Activated effector memory CD4-positive, alpha-beta T cell treated with Interleukin-2 at 50 U/mL for 16 hours (primary cell): Measurements from ENCODE around the gene KRTAP12-4.
"Not testable (repeated sequence)": the region's sequence is repeated elsewhere in the genome, so short reads cannot be mapped to it uniquely, and the experiment has no call there.

ENCODE experiments used
- DNase-seq: peaks from one replicate; pipeline ENCODE4 v3.0.0-alpha.2; 2020

Gene KRTAP12-4

DNA sequence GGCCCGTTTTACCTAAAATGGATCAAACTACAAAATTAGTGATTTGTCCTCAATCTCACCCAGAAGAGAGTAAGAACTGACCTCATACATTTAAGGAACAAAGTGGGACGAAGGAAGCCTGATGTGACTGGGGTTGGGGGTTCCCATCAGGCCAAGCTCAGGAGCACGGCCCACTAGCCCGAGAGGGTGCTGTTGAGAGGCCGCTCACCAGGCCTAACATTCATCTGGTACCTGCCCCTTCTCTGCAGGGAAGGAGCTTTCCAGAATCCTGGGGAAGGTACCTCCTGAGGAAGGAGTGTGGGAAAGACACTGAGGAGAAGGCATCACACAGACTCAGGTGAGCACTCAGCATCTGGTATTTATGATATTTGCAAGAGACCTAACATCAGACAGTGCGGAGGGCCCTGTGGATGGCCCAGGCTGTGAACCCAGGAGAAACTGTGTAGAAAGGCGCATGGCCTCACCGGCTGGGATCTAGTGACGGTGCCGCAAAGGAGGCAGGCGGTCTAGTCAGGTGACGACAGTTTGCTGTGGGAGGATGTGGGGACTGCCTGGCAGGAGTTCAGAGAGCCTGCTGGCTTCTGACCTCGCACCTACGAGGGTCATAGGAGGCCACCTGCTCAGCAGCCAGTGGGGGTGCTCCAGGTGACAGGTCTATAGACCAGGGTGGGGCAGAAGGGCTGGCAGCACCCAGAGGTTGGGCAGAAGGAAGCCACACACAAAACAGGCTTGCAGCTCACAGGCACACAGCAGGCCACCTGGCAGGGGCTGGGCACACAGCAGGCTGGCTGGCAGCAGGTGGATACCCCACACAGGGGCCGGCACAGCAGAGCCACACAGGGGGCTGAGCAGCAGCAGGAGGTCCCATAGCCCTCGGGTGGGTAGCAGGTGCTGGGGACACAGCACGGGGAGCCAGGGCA lies 543 bp downstream of the KRTAP12-4 start:
- peak; percentile 64 for DNase-seq

DNA sequence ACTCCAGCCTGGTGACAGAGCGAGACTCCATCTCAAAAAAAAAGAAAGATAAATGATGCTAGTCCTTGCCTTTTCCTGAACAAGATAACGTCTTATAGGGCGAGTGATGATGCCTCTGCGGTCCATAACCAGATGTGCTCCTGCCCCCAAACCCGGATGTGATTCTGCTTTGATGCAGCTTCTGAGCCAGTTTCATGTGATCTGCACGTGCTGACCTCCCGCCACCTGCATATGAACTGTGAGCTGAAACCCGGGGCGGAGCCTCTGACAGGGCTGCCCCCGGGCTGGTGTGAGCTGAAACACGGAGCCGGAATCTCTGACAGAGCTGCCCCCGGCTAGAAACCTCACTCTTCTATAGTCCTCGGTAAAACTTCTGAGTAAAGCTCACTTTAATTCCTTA lies 1.3 kb downstream of the KRTAP12-4 start:
- no peak for DNase-seq

DNA sequence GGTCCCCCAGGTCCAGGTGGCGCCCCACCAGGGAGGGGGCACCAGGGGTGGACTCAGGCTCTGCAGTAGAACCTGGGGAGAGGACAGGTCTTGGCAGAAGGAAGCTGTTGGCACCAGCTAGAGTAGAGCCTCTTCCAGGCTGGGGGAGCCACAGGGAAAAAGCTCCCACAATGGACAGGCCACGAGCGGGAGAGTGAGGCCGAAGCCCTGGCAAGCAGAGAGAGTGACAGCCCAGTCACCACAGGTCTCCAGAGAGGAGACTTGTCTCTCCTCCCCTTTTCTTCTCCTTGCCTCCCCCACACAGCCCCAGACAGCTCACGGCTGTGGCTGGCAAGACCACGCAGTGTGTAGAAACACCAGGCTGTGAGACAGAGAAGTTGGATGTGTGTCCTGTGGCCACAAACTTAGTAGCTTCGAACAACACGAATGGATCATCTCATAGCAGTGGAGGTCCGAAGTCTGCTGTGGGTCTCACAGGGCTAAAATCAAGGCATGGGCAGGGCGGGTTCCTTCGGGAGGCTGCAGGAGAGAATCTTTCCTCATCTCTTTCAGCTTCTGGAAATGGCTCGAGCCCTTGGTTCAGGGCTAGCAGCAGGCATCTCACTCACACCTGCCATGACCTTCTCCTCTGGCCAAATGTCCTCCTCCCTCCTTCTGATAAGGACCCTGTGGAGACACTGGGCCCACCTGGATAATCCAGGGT lies 3.3 kb downstream of the KRTAP12-4 start:
- no peak for DNase-seq

DNA sequence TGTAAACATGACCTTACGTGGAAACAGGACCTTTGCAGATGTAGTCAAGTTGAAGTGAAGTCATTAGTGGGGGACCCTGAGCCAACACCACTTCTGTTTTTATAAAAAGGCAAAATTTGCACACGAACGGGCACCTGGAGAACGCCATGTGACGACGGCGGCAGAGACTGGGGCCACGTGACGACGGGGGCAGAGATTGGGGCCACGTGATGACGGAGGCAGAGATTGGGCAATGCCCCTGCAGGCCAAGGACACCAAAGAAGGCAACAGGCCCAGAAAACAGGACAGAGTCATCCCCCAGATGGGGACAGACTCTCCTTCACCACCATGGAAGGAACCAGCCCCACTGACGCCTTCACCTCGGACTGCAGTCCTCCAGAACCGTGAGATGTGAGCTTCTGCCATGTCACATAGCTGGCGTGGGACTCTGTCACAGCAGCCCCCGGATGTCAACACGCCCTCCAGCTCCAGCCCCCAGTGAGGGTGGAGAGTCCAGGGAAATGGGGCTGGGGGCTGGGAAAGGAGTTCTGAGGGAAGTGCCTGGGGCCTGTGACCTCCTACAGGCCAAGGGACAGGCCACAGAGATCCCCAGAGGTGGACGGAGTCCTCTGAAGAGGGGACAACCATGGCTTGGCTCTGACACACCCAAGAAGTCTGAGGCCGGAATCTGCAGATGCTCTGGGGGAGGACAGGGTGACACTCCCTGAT lies 4.0 kb downstream of the KRTAP12-4 start:
- DNase-seq, result no peak

DNA sequence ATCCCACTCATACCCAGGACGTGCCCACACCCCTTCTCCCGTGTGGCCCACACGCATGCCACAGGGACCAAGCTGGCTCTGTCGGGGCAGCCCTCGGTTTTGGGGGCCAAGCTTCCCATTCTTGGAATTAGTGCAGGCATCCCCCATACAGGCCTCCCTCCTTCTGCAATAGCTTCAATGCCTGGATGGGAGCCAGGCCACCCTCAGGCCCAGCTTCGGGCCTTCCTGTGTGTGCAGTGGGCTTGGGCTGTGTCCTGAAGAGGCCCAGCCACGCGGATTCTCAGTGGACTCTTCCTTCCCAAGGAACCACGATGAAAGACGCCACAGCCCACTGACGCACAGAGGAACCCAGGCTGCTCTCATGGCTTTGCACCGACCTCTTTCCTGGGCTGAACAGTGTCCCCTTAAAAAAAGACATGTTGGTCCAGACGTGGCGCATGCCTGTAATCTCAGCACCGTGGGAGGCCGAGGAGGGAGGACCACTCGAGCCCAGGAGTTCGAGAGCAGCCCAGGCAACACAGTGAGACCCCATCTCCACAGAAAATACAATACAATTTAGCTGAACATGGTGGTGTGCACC lies 4.8 kb downstream of the KRTAP12-4 start:
- DNase-seq, result no peak

DNA sequence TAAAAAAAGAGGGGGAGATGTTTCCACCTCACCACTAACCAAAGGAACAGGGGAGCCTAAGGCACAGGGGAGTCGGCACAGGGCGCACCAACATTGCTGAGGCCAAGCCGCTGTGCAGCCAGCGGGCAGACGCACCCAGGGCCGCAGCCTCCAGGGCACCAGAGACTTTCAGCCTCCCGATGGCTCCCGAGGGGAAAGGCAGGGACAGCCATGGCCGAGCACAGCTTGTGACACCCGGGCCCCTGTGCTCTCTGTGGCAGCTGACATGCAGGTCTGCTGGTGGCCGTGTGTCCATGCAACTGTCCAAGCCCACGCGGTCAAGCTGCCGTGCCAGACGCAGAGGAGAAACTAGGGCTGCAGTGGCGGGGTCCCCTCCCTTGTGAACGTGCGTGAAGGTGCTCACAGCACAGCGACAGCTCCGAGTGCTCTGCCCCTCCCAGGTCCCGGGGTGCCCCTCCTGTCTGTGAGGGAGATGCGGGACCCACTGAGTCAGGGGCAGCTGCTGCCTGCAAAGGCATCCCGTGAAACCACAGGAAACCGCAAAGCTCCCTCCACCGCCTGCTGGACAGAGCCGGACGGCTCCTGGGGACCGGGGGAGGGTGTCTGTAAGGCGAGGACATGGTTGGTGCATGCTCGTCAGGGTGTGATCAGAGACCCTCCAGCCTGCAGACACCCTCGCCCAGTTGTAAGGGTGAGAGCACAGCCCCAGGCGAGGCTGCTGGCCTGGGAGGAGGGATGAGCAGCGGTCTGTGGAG lies 5.7 kb downstream of the KRTAP12-4 start:
- no peak for DNase-seq

DNA sequence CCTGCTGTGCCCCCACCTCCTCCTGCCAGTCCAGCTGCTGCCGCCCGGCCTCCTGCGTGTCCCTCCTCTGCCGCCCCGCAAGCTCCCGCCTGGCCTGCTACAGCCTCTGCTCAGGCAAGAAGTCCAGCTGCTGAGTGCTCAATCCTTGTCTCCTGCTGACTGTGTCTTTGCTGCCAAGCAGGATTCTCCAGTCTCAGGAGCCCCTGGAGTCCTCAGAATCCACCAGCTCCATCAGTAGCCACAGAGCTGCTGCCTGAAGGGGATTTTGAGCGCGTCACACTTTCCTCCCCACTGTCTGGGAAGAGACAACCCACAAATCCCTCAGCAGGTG lies 7.3 kb downstream of the KRTAP12-4 start:
- DNase-seq, result no peak

DNA sequence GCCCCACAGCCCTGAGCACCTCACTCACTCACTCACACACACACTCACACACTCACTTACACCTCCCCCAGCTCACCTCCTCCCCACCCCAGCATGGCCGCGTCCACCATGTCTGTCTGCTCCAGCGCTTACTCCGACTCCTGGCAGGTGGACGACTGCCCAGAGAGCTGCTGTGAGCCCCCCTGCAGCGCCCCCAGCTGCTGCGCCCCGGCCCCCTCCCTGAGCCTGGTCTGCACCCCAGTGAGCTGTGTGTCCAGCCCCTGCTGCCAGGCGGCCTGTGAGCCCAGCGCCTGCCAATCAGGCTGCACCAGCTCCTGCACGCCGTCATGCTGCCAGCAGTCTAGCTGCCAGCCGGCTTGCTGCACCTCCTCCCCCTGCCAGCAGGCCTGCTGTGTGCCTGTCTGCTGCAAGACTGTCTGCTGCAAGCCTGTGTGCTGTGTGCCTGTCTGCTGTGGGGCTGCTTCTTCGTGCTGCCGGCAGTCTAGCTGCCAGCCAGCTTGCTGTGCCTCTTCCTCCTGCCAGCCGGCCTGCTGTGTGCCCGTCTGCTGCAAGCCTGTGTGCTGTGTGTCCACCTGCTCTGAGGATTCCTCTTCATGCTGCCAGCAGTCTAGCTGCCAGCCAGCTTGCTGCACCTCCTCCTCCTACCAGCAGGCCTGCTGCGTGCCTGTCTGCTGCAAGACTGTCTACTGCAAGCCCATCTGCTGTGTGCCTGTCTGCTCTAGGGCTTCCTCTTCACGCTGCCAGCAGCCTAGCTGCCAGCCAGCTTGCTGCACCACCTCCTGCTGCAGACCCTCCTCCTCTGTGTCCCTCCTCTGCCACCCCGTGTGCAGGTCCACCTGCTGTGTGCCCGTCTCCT lies 7.9 kb downstream of the KRTAP12-4 start, which contains the start of gene KRTAP10-11:
TSS of gene KRTAP10-11 (plus strand) at position 49 of the 856 bp plus-strand sequence. CDS start at position 94, 45 bp downstream.
- not testable (repeated sequence) for DNase-seq

DNA sequence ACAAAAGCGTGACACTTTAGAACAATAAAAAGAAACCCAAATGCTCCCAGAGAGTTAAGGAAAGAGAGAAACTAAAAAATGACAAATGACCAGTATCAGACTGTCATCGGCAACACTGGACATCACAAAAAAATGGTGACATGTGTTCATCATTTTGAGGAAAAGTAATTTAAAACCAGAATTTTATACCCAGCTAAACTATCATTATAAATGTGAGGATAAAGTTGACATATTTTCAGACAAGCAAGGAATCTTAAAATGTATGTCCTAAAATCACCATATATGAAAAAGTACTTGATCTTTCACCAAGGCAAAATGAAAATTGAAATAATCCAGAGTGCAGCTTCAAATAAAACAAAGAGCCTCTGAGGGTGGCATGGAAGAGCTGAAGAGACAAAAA lies 9.6 kb downstream of the KRTAP12-4 start:
- DNase-seq, result no peak

DNA sequence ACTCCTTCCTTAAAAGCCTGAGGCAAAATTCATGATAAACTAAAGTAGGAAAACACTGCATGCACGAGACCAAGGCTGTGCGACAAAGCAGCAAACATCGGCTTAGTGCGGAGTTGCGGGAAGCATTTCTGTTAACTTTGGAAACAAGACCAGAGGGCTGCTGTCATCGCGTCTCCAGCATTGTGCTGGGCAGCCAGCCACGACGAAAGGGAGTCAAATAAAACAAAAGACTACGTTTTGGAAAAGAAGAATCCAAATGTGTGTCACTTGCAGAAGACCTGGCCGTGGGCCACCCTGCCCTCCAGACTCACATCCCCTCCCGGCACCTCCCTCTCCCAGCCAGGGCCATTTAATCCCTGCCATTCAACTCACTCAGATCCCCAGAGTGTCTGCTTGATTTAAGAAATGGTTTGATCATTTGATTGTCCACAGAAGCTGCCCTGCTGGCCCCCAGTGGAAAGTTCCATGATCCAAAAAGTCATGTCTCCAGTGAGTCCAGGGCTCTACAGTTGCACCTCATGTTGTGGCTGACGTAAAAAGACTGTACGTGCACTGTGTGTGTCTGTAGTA lies 10.6 kb downstream of the KRTAP12-4 start:
- DNase-seq, result no peak

DNA sequence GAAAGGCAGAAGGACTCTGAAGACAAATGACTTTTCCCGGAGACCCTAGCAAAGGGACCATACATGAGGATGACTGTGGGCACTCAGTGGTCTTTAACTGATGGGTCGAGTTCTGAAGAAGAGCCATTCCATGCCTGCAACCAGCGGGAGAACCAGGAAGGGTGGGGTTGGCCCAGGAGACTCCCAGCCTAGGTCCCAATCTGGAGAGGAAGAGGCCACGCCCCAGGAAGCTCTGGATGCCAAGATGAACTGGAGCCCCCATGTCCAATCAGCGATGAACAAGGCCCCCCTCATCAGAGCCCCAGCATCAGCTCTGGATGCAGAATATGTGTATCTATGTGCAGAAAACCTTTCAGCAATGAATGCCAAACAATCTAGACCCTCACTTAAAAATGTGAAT lies 13.7 kb downstream of the KRTAP12-4 start:
- no peak for DNase-seq

DNA sequence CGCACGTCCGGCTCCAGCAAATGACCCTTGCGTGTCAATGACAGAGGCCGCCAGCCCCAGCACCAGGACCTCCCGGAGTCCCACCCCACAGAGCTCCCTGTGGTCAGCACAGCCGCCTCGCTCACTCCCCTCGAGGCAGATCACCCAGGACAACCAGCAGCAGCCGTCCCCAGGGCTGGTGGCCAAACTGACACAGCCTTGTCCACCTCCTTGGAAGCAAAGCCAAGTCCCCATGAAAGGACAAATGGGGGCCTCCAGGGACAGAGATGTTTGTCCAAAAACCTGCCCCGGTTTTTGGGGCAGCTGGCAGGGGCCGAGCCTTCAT lies 15.2 kb downstream of the KRTAP12-4 start:
- no peak for DNase-seq

DNA sequence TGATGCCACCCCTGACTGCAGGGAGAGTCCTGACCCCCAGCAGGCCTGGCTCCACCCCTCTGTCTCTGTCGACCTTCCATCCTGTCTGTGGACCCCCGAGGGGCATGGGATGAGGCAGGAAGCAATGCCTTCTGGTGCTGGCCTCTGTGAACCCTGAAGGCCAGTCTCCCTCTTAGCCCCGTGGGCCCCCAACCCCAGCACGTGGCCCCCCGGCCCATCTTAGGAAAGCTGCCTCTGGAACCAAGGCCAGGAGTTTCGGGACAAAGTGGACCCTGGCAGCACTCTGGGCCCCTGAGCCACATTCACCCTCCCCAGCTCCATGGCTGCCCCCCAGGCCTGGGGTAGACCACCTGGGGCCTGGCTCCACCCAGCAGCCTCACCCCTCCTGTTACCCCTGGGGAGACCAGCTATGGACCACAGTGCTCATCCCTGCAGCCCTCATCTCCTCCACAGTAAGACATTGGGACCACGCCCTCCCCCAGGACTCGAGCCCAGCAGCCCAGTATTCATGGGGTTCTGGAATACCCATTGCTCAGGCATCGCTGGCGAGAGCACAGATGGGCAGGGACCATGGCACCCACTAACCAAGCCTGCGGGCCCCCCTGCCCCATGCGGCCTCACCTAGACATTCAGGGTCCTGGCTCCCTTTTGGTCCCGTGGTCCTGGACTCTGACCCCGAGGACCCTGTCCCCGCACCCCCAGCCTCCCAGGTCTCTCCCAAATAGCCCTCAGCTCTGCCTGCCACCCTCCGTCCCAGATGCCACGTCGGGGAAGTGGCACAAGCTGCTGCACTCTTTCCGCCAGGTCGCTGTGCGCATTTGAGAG lies 15.7 kb downstream of the KRTAP12-4 start:
- not testable (repeated sequence) for DNase-seq

DNA sequence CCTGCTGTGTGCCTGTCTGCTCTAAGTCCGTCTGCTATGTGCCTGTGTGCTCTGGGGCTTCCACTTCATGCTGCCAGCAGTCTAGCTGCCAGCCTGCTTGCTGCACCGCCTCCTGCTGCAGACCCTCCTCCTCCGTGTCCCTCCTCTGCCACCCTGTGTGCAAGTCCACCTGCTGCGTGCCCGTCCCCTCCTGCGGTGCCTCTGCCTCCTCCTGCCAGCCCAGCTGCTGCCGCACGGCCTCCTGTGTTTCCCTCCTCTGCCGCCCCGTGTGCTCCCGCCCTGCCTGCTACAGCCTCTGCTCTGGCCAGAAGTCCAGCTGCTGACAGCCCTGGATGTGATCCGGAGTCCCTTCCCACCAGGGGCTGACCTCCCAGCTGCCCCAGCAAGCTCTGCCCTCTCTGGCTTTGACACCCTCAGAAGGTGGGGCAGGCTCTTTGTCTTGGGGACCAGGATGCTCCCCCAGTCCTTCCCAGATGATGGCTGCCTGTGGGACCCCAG lies 16.6 kb downstream of the KRTAP12-4 start:
- not testable (repeated sequence) for DNase-seq

DNA sequence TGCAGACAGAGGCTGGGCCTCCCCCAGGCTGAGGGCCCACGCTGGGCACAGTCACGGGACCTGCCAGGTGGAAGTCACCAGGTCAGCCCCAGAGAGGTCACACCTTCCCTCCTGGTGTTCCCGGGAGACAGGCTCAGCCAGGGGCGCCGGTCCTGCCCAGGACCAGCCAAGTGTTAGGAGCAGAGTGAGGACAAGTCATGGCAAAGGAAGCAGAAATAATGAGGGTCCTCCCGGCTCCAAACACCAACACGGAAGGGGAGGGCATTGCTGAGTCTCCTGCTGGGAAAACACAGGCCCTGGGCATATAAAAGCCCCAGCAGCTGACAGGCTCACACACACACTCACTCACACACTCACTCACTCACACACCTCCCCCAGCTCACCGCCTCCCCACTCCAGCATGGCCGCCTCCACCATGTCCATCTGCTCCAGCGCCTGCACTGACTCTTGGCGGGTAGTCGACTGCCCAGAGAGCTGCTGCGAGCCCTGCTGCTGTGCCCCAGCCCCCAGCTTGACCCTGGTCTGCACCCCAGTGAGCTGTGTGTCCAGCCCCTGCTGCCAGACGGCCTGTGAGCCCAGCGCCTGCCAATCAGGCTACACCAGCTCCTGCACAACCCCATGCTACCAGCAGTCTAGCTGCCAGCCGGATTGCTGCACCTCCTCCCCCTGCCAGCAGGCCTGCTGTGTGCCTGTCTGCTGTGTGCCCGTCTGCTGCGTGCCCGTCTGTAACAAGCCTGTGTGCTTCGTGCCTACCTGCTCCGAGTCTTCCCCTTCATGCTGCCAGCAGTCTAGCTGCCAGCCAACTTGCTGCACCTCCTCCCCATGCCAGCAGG lies 17.2 kb downstream of the KRTAP12-4 start, which contains the start of gene KRTAP10-10:
TSS of gene KRTAP10-10 (plus strand) at position 339 of the 833 bp plus-strand sequence. CDS start at position 401, 62 bp downstream.
- DNase-seq, result no peak

DNA sequence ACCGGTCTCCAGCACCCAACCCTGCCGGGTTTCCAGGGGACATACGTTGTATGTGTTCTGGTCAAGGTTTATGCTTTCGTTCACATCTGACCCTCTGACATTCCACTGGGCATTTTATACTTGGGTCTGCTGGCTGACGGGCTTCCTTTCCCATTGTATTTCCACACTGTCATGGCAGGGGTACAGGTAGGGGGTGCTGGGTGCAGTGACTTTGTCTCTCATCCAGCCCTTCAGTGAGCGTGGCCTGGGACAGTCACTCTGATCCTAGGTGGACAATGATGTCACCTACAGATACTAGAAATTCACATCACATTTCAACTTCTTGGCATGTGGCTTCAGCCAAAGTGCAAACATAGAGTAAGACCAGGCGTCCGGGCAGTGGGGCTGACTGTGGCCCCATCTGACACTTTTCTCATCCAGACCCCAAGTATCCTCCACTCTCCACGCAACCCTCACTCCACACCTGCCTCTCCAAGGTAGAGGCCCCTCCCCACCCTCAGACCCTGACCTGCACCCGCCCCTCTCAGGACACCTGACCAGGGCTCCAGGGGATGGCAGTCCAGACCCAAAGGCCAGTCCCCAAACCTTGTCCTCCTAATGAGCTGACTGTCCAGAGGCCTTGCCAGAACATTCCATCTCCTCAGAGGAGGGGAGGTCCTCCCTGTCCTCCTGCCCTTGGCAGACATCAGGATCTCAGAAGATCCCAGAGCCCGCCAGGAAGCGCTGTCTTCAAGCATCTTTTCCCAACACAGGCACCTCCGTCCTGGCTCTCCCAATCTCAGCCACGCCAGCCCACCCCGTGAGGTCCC lies 18.0 kb downstream of the KRTAP12-4 start:
- DNase-seq, result no peak

DNA sequence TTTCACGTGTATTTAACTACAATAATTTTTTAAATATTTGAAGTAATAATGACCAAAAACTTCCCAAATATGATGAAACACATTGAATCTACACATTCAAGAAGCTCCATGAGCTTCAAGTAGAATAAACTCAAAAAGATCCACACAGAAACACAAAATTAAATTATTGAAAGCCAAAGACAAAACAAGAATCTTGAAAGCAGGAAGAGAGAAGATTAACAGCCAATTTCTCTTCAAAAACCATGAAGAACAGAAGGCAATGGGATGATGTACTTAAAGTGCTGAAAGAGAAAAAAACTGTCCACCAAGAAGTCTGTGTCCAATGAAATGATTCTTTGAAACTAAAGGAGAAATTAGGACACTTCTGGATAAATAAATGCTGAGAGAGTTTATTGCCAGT lies 22.4 kb downstream of the KRTAP12-4 start:
- DNase-seq, result no peak

DNA sequence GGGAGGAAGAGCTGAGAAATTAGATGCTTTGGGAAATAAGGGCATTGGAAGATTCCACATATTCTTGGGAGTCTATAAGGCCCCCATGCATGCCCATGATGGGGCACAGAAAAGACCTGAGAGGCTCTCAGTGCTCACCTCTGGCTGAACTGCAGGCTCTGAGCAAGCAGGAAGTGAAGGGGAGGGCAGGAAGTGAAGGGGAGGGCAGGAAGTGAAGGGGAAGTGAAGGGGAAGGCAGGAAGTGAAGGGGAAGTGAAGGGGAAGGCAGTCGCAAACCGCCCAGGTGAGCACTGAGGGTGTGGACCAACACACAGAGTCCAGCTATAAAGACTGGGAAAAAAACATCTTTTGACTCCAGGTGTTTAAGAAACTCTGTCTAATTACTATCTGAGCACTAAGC lies 24.0 kb downstream of the KRTAP12-4 start:
- no peak for DNase-seq
